Iris pigment epithelial cell (primary cell): ENCODE results near the gene DNAJB6.
A peak's percentile ranks its signal among the peaks of the same experiment; 100 is the strongest.
"Not testable (repeated sequence)": the region's sequence is repeated elsewhere in the genome, so short reads cannot be mapped to it uniquely, and the experiment has no call there.

Experiments
- DNase-seq: peaks from one replicate; pipeline ENCODE4 v3.0.0-alpha.2; 2011; ENCODE audit warnings: low read depth

The DNAJB6 gene

DNA sequence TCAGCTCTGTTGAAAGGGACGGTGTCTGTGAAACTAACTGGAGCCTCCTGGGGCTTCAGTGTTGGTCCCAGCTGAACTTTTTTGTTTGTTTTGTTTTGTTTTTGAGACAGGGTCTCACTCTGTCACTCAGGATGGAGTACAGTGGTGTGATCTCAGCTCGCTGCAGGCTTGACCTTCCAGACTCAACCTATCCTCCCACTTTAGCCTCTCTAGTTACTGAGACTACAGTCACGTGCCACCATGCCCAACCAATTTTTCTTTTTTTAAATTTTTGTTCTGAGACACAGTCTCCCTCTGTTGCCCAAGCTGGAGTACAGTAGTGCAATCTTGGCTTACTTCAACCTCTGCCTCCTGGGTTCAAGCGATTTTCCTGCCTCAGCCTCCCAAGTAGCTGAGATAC is 13.4 kb upstream of the DNAJB6 start:
- DNase-seq: no peak

DNA sequence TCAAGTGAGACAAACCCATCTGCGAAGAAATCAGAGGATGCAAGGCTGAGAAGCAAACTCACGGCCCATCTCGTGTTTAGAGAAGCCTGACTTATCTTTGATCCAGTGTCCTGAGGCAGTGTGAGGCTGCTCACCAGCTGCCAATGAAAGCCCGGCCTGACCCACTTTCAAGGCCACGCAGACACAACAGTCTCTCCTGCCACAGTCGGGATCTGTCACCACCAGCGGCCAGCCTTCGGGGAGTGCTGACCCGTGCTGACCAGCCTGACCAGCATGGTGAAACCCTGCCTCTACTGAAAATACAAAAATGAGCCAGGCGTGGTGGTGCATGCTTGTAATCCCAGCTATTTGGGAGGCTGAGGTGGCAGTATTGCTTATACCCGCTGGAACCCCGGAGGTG is 7.4 kb upstream of the DNAJB6 start:
- DNase-seq: no peak

DNA sequence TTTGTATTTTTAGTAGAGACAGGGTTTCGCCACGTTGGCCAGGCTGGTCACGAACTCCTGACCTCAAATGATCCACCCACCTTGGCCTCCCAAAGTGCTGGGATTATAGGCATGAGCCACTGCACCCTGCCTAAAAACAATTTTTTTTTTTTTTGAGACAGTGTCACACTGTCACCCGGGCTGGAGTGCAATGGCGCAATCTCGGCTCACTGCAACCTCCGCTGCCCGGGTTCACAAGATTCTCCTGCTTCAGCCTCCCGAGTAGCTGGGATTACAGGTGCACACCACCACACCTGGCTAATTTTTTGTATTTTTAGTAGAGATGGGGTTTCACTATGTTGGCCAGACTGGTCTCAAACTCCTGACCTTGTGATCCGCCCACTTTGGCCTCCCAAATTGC is 6.2 kb upstream of the DNAJB6 start:
- DNase-seq: not testable (repeated sequence)

DNA sequence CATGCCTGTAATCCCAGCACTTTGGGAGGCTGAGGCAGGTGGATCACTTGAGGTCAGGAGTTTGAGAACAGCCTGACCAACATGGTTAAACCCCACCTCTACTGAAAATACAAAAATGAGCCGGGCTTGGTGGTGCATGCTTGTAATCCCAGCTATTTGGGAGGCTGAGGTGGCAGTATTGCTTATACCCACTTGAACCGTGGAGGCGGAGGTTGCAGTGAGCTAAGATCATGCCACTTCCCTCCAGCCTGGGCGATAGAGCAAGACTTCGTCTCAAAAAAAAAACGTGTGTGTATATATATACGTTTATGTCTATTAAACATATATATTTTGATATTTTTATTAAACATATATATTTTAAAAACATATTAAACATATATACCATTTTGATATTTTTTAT is 5.8 kb upstream of the DNAJB6 start:
- not testable (repeated sequence) for DNase-seq

DNA sequence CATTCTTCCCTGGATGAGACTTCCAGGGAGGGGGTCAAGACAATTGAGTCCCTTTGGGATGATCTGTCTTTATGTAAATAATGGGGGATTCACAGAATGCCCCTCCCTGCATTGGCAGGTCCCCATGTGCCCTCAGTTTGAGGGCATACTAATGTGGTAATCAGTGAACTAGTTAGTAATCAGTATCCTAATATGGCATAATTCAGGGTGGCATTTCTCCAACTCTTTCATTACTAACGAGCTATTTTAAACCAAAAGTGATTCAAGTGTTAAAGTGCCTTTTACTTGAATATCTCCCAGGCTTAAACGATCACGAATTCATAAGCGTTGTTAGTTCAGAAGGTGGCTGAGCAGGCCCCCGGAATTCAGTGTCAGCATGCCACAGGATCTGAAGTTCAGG is 1.6 kb upstream of the DNAJB6 start:
- no peak for DNase-seq

DNA sequence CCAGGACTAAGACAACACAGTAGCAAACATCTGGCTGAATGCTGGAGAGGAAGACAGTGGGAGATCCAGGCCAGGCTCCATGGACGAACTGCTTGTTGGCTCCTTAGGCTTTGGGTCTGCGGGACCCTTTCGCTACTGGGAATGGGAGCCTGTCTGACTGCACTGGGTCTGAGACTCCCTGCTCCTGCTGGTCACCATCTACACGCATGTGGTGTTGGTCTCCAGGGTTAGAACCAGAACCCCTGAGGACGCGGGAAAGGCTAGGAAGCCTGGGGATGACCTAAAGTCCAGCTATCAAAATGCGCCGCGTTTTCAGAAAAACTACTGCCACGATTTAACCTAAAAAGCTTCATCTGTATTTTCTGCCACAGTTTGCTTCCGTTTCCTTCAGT is 817 bp upstream of the DNAJB6 start:
- no peak for DNase-seq

DNA sequence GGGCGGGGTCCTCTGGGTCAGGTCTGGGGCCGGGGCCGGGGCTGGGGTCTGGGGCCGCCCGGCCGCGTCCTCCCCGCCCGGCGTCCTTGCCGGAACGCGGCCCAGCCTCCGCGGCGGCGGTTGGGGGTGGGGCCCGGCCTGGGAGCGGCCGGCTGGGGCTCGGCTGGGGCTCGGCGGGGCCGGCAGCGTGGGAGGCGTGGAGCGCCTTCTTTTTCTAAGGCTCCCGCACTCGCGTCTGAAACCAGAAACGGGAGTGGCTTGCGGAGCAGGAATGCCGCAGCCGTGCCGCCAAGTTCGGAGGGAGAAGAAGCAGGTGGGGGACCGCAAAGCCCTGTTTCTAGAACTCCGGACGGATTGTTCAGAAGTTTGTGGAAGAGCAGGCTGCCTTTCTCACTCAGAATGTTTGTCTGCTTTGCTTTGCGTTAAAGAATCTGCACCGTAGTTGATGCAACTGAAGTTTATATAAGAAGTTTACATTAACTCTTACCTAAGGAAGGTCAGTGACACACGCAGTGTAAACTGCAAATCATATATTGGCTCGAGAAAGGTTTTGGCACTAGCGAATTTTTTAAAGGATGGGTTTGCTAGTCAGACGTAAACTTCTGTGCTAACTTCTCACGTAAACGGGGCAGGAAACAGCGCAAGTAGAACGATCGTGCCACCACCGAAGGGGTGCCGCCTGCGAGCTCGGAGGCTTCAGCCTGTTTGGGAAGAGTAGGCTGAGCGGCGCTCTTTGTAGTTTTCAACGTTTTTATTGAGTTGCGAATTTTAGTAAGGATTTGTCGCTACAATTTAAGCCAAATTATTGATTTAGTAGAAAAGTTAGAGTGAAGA is 729 bp downstream of the DNAJB6 start:
- DNase-seq: peak; percentile 69

DNA sequence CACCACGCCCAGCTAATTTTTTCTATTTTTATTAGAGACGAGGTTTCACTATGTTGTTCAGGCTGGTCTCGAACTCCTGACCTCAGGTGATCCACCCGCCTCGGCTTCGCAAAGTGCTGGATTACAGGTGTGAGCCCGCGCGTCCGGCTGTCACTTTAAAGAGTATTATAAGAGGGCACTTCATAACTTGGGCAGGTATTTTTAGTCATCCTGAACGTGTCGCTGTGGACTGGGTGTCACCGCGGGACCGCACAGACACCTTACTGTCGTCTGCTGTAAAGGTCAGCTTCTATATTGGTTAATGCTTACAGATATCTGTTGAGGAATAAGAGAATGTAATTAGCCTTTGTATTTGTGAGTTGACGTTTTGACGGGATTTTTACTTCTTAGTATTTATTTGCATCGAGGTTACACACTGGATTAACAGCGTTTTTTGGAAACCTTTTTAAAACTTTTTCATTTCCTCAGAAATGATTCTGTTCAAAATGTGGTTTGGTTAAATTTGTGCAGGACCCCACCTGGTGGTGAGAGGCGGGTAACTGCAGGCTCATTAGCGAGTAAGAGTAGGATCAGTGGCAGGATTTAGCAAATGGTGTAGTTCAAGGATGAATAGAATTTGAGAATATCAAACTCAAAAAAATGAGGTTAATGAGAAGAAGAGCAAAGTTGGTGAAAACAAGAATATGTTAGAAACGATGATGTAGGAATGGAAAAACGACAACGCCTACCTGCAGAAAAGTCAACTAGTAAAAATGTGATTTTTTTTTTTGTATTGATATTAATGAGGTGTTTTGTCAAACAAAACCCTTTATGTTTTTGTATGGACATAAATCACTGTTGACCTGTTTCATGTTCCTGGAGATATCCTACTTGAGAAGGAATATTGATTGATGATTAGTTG is 3.2 kb downstream of the DNAJB6 start:
- DNase-seq: peak; percentile 68

DNA sequence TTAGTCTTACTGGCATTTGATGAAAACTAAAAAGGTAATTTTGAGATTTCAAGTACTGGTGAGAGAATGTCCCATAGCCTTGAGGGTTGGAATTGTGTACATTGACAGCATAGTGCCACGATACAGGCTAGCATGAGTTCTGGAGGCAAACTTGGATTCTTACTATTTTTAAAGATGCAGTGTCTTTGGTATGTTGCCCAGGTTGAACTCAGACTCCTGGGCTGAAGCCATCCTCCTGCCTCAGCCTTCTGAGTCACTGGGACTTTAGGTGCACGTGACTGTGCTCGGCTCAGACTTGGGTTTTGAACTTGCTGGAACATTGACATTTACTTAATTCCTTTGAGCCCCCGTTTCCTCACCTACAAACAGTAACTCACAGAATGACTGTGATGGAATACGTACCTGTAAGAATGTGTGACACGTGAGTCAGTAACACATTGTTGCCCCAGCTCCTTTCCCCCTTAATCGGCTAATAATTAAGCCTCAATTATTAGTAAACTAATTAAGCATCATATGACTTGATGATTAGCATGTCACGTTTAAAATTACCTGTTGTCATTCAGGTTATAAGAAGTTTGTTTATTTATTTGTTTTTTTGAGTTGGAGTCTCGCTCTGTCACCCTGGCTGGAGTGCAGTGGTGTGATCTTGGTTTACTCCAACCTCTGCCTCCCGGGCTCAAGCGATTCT is 10.6 kb downstream of the DNAJB6 start:
- peak; percentile 93 for DNase-seq

DNA sequence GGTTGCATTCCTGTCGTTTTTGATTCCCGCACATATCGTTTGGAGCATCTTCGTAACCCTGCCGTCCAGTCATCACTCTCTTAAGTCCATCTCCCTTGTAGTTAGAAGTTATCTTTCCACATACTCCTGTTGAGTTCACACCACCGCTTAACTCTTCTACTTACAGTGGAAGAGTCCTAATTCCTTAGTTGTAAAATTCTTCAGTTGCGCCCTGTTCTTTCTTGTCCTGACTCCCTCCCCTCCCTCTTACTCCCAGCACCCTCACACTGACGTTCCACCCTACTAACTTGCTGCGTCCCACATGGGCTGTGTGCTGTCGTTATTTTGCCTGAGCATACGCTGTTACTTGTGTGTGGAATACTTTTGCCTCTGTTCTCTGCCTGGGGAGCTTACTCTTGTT is 11.7 kb downstream of the DNAJB6 start:
- no peak for DNase-seq

DNA sequence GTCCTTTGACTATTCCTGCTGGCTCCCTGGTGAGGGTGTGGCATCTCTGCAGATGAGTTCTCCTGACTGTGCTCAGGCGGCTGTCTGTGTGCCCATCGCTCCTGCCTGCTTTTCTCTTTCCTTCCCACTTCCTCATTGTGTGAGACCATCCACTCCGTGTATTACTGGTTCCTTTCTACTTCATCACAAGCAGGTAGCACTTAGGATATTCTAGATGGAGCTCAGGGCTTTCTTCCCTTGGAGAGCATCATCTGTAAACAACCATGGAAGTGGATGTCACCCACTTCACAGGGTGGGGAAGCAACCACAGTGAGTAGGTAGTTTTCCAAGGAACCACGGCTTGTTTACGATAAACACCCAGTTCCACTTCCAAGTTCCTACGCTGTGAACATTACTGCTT is 15.7 kb downstream of the DNAJB6 start:
- no peak for DNase-seq

DNA sequence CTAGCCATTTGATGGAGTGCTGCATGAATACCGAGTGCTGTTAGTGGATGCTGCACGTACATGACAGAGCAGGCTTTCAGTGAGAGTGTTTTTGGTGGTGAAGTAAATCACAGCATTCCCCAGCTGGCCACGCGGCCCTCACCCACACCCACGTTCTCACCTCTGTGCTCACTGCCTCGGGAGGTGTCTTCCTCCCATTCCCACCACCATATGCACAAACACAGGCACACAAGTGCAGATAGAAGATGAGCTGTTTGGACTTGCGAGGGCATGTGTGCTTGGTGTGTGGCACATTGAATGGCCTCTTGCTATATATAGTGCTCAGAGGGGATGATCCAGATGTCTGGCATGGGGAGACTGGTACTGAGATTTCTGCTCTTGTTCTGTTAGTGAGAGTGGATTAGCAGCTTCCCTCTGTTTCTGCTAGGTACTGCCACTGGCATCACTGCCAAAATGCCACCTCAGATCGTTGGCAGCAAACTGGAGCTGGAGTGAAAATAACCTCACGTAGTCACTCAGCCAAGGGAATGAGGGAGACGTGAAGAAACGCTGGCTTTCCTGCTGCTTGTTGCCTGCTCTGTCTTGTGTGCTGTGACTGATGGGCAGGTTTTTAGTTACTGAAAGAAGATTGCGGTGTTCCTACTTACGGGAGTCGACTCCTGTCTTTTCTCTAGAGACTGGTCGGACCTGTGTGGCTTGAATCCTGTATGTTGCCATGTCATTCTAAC is 19.1 kb downstream of the DNAJB6 start:
- peak; percentile 17 for DNase-seq

DNA sequence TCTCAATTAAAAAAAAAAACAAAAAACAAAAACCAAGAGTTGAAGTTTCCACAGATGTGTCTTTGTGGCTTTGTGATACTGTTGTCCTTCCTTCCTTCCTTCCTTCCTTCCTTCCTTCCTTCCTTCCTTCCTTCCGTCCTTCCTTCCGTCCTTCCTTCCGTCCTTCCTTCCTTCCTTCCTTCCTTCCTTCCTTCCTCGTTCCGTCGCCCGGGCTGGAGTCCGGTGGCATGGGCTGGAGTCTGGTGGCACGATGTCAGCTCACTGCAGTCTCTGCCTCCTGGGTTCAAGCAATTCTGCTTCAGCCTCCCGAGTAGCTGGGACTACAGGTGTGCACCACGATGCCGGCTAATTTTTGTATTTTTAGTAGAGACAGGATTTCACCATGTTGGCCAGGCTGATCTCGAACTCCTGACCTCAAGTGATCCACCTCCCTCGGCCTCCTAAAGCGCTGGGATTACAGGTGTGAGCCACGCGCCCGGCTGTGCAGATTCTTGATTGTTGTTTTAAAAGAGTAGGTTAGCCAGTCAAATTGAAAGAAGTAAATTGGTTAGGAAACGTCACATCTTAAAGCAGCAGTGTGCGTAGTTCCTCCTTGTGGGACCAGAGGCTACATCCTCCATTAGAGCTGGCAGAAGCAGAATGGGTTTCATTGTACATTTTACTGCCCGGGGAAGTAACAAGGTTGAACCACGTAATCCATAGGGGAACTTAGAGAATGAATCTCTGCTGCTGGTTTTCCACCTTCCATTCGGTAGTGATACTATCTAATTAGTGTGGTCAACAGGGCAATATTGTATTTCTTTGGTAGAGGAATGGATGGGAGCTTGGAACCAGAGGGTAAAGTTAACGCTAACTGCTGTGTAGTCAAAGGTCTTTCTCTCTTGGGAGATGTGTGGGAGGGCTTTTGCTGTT is 20.6 kb downstream of the DNAJB6 start:
- no peak for DNase-seq

DNA sequence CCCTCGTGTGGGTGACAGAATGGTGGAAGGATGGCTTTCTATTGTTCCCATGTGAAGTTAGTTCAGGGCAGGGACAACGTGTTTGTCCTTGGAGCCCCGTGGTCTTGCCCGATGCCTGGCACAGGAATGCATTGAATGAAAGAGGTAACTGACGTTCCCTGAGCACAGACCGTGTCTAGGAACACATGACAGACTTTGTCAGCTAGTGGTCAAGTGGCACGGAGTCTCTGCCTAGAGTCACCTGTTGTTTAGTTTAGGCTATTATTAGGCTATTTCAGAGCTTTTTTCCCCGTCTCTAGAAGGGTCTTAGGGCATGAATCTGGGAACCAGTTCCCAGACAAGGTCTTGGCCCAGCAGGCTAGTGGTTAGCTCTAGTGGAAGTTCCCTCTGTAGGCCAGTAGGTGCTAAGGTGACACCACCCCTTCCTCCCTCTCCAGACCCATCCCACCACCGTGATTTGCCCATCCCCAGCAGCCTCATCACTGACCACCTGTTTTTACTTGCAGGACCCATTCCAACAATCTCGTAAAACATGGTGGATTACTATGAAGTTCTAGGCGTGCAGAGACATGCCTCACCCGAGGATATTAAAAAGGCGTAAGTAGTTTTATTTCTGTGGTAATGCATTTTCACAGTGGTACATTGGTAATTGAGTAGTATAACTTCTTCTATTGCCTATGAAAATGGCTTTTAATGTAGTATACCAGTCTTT is 21.4 kb downstream of the DNAJB6 start:
- no peak for DNase-seq

DNA sequence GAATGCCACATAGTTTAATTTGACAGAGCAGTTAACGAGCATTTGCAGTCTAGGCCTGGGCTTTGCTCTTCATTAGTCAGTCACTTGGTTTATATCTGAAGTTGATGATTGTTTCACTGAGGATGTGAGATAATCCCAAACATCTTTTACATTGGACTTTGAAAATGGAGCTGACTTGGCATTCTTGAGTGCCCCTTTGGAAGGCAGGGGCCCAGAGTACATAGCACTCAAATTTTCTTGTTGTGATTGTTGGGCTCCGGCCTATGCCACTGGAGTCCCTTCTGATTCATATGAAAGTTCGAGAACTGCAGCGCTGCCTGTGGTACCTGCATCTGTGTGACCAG is 21.9 kb downstream of the DNAJB6 start:
- no peak for DNase-seq

DNA sequence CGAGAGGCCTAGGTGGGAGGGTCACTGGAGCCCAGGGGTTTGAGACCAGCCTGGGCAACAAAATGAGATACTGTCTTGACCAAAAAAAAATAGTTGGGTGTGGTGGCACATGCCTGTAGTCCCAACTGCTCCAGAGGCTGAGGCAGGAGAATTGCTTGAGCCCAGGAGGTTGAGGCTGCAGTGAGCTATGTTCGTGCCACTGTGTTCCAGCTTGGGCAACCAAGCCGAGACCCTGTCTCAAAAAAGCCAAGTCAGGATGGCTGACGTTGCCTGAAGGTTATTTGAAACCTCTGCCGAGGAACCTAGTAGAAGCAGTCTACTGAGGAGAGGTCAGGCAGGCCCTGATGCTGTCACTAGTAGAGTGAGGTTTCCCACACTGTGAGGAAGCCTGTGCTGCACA is 22.8 kb downstream of the DNAJB6 start:
- no peak for DNase-seq

DNA sequence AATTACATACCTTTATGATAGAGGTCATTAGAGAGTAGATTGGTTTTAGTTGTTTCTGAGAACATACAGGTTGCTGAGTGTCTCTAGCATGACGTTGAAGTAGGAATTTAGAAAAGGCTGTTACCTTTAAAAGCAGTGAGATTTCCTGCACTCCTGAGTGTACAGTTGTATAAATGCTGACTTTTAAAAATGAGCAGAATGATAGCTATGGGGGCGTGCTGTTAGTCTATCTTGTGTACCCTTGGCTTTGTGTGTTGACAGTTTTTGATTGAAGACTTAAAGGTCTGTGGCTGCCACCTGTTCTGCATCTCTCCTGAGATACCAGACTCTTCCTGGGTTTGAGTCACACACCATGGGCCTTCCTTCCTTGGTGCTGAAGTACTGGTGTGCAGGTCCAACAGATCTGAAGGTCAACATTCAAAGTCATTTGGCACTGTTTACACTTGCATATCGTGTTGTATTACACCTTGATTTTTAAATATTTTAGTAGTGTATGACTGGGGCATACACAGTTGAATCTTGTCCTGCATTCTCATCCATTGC is 23.8 kb downstream of the DNAJB6 start:
- no peak for DNase-seq

DNA sequence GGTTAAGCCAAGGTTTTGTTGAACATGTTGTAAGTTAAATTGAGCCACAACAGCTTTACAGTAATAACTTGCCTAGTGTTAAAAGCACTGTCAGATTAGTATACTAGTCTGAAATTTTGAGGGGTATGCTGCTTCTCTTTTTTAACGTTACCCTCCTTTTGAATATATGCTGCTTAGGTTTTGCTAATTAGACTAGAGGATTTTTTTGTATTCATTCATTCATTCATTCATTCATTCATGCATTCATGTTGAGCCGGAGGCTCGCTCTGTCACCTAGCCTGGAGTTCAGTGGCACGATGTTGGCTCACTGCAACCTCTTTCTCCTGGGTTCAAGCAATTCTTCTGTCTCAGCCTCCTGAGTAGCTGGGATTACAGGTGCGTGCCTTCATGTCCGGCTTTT is 24.7 kb downstream of the DNAJB6 start:
- DNase-seq: no peak

DNA sequence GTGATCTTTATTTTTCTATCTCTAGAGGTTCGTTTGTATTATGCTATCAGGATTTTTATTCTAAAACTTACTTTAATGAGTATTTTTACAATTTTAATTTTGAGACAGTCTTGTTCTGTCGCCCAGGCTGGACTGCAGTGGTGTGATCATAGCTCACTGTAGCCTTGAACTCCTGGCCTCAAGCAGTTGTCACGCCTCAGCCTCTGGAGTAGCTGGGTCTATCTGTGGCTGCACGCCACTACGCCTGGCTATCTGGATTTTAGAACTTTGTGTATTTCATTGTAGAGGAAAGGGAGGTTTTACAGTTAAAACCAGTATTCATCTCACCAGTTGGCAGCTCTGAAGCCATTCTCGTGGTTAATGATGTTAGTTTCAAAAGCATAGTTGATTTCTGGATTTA is 25.9 kb downstream of the DNAJB6 start:
- DNase-seq: no peak

DNA sequence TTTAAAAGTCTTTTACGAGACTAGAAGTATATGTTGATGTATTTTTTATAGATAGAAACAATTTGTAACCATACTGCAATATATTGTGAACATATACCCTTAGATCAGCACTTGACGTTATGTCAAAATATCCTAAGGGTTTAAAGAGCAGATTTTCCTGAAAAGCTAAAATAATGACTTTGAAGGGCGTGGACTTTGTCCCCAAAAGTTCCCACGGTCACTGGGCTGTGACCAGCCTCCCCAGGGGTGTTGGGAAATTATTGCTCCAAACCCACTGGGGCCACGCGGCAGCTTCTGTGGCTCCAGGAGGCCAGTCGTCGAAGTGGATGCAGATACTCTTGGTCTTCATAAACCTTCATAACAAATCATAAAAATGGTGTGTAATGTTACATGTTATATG is 29.9 kb downstream of the DNAJB6 start:
- no peak for DNase-seq
